ENCODE data around the gene C17orf78. TPM values are rescaled to one million over a fixed set of nuclear protein-coding genes. Genes with fewer than 3 reads are reported as not detected.
A peak's percentile ranks its signal among the peaks of the same experiment; 100 is the strongest.

Gene C17orf78
- total RNA-seq, 2 experiments from 2014 or later, result not detected

GRCh38 chr17:37413875-37414519 is 38.2 kb downstream of the C17orf78 start:
- Mint-ChIP-seq H3K4me3 (no peak overlapping the region), H3K27ac (no peak overlapping the region), H3K36me3 (ENCODE audit: low read depth) (peaks cover 44% of the 10 kb centered on the region), H3K4me1 (ENCODE audit: low read depth) (peaks cover 18% of the 10 kb centered on the region), H3K9me3 (no peaks in the 10 kb centered on the region), H3K27me3 (no peaks in the 10 kb centered on the region)
- intact Hi-C loops (cut with micrococcal nuclease), result no loop called here
- CTCF ChIA-PET, result interaction anchor here (0.7 to 2.1 kb wide), 5 partner anchors 8 to 55 kb away, joined by 3 to 5 read pairs (median 3); no protein-coding TSS in a partner anchor
- POLR2A ChIA-PET, result interaction anchor here (1.1 kb wide), 1 partner anchor 55 kb away, joined by 3 read pairs; no protein-coding TSS in a partner anchor
- ATAC-seq (no peak), DNase-seq (no peak)
- peak; percentile 21 for TF ChIP-seq CTCF (IDR thresholded peaks at IDR 0.05)

DNA sequence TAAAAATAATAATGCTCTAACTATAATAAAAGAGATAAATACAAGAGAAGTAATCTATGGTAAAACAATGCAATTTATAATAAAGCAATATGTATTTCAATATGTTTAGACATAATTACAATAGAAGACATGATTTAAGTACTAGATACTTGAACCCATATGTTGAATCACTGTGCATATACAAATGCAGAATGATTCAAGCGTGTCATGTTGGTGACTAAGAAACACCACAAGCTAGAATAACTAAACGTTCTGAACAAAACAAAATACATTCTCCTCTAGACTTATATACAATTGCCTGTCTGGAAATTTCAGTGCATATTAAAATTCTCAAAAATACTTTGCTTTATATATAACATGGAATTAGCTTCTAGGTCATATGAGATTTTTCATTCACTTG is 42.1 kb downstream of the C17orf78 start:
- ATAC-seq (no peak), DNase-seq (no peak)
- Mint-ChIP-seq H3K27ac (no peak overlapping the region), H3K4me3 (no peak overlapping the region), H3K36me3 (ENCODE audit: low read depth) (peaks cover 35% of the 10 kb centered on the region), H3K4me1 (ENCODE audit: low read depth) (peaks cover 4% of the 10 kb centered on the region), H3K27me3 (no peaks in the 10 kb centered on the region), H3K9me3 (no peaks in the 10 kb centered on the region)
- CTCF ChIA-PET, result interaction anchor here (1.3 to 1.7 kb wide), 2 partner anchors 45 to 74 kb away, joined by 3 to 4 read pairs; no protein-coding TSS in a partner anchor
- intact Hi-C loops (cut with micrococcal nuclease), result no loop called here
- no peak for TF ChIP-seq CTCF (IDR thresholded peaks at IDR 0.05)
- POLR2A ChIA-PET, result interaction anchor here (0.6 kb wide), 1 partner anchor 9 kb away, joined by 3 read pairs; no protein-coding TSS in a partner anchor

DNA sequence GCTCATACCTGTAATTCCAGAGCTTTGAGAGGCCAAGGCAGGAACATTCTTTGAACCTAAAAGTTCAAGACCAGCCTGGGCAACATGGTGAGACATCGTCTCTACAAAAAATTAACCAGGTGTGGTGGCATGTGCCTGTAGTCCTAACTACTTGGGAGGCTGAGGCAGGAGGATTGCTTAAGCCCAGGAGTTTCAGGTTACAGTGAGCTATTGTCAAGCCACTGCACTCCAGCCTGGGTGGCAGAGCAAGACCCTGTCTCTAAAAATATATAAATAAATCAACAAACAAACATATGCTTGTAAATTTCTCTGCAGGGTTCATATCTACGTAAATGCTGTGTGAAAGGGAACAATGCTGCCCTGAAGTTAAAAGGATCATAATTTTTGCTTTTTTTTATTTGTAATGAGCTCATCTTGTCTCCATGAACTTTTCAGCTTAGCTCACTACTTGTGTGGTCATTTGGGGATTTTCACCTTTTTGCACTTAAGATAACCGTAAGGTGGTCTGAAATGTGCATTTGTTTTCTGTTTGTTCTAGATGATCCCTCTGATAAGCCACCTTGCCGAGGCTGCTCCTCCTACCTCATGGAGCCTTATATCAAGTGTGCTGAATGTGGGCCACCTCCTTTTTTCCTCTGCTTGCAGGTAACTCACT is 47.3 kb downstream of the C17orf78 start:
- Mint-ChIP-seq H3K9me3 (no peaks in the 10 kb centered on the region), H3K36me3 (ENCODE audit: low read depth) (peaks cover 34% of the 10 kb centered on the region), H3K27ac (no peak overlapping the region), H3K4me1 (ENCODE audit: low read depth) (no peaks in the 10 kb centered on the region), H3K27me3 (no peaks in the 10 kb centered on the region), H3K4me3 (no peak overlapping the region)
- intact Hi-C loops (cut with micrococcal nuclease), result no loop called here
- DNase-seq, result no peak
- POLR2A ChIA-PET, result interaction anchor here (0.7 kb wide), 1 partner anchor 15 kb away, joined by 4 read pairs; no protein-coding TSS in a partner anchor
- CTCF ChIA-PET, result interaction anchor here (0.8 to 1.3 kb wide), 4 partner anchors 9 to 50 kb away, joined by 3 read pairs; no protein-coding TSS in a partner anchor
- ATAC-seq, result no peak
- no peak for TF ChIP-seq CTCF (IDR thresholded peaks at IDR 0.05)

GRCh38 chr17:37425268-37425667 is 49.5 kb downstream of the C17orf78 start:
- intact Hi-C loops (cut with micrococcal nuclease), result no loop called here
- ATAC-seq, result no peak
- Mint-ChIP-seq H3K36me3 (ENCODE audit: low read depth) (peaks cover 43% of the 10 kb centered on the region), H3K27ac (no peak overlapping the region), H3K4me1 (ENCODE audit: low read depth) (peaks cover 16% of the 10 kb centered on the region), H3K9me3 (no peaks in the 10 kb centered on the region), H3K27me3 (no peaks in the 10 kb centered on the region), H3K4me3 (no peak overlapping the region)
- no peak for DNase-seq
- ChIA-PET CTCF (interaction anchor here (1.0 to 1.2 kb wide), 2 partner anchors 11 to 16 kb away, joined by 3 read pairs; no protein-coding TSS in a partner anchor), POLR2A (interaction anchor here (1.2 to 1.5 kb wide), 3 partner anchors 13 to 17 kb away, joined by 3 to 4 read pairs (median 3); no protein-coding TSS in a partner anchor)
- no peak for TF ChIP-seq CTCF (IDR thresholded peaks at IDR 0.05)
